ENCODE data around the gene LENG8. TPM values are rescaled to one million over a fixed set of nuclear protein-coding genes. Genes with fewer than 3 reads are reported as not detected.

Gene LENG8
- total and polyA plus RNA-seq, 10 of the 15 experiments (the other 5 are each of a cell fraction or from before 2014, with no cell fraction given): 2.3 to 145 (median 34.4) TPM

DNA sequence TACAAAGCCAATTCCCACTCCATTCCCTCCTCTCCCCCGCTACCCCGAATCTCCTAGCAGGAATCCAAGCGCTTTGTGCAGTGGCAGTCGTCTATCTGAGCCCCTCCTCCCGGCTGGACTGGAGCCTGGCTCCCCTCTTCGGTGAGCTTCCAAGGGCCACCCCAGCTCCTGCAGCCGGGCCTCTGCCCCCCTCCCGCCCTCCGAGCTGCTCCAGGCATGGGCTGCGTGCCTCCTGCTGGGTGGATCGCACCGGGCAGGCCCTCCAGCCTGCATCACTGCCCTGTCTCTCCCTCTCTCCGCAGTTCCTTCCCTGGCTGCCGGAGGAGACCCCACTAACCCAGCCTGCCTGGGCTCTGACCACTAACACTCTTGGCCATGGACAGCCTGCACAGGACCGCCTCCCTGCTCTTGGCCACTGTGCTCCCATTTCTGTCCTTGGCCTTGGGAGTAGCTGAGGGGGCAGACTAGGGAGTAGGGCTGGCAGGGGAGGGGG is 12.9 kb upstream of the LENG8 start:
- H3K4me1 ChIP-seq (ENCODE audit: control insufficient read depth, insufficient read depth, low read length): no peaks in the 10 kb centered on the region
- H3K9me3 ChIP-seq (replicated peaks; ENCODE audit: control insufficient read depth, insufficient read depth, low read length): no peaks in the 10 kb centered on the region
- DNase-seq (ENCODE audit: low read depth, low spot score): no peak
- H3K27ac ChIP-seq (ENCODE audit: control insufficient read depth, insufficient read depth): no peak overlapping the region
- no peaks in the 10 kb centered on the region for H3K27me3 ChIP-seq (replicated peaks in 1 of 2; ENCODE audit: control insufficient read depth in 2 of 2, insufficient read depth in 2 of 2, low read length in 1 of 2)
- intact Hi-C loops (cut with micrococcal nuclease; ENCODE audit: unreplicated experiment) (no loop called here), in situ Hi-C loops (cut with MboI) (no loop called here)
- no peak for ATAC-seq
- ChIA-PET RAD21 (ENCODE audit: unreplicated experiment) (no interaction called here), SMC1A (ENCODE audit: uncharacterized antibody, unreplicated experiment) (no interaction called here), CTCF (no interaction called here), POLR2A (no interaction called here)
- WGBS (ENCODE audit: insufficient coverage, insufficient replicate concordance, low lambda C conversion rate, missing lambda C conversion rate): 94% methylated on average over 15 of the region's 15 CpGs
- H3K79me2 ChIP-seq (ENCODE audit: control insufficient read depth, insufficient read depth, low read length): no peaks in the 10 kb centered on the region
- BruUV-seq (replicated peaks): no TSS peak
- no peak for FAIRE-seq
- H3K36me3 ChIP-seq (ENCODE audit: control insufficient read depth in 2 of 2, insufficient read depth in 2 of 2, low read length in 1 of 2): no peaks in the 10 kb centered on the region; a peak in 2 of 4 replicates
- TF ChIP-seq POLR2A (IDR thresholded peaks at IDR 0.05; ENCODE audit: low read depth, low read length) (peak; percentile 41; the same call in 1 of the 2 replicates), RBBP5 (conservative IDR thresholded peaks at IDR 0.05) (no peak)
- no peaks in the 10 kb centered on the region; the same call in 1 of the 2 replicates for H4K20me1 ChIP-seq (ENCODE audit: control insufficient read depth, insufficient read depth)
- H3K4me2 ChIP-seq (ENCODE audit: control insufficient read depth, insufficient read depth): no peak overlapping the region
- H2AFZ ChIP-seq (ENCODE audit: control insufficient read depth, low read depth, low read length): no peak overlapping the region
- no peak overlapping the region for H3K9ac ChIP-seq (ENCODE audit: control insufficient read depth, insufficient read depth, low read length)
- no peak overlapping the region for H3K4me3 ChIP-seq

GRCh38 chr19:54436628-54437252 is 12.3 kb upstream of the LENG8 start:
- Histone ChIP-seq H2AFZ (ENCODE audit: control insufficient read depth, low read depth, low read length) (no peak overlapping the region), H3K4me1 (ENCODE audit: control insufficient read depth, insufficient read depth, low read length) (no peaks in the 10 kb centered on the region), H3K27me3 (replicated peaks in 1 of 2; ENCODE audit: control insufficient read depth in 2 of 2, insufficient read depth in 2 of 2, low read length in 1 of 2) (no peaks in the 10 kb centered on the region), H3K9me3 (replicated peaks; ENCODE audit: control insufficient read depth, insufficient read depth, low read length) (no peaks in the 10 kb centered on the region), H3K36me3 (ENCODE audit: control insufficient read depth in 2 of 2, insufficient read depth in 2 of 2, low read length in 1 of 2) (no peaks in the 10 kb centered on the region; a peak in 2 of 4 replicates), H3K27ac (ENCODE audit: control insufficient read depth, insufficient read depth) (no peak overlapping the region), H3K79me2 (ENCODE audit: control insufficient read depth, insufficient read depth, low read length) (no peaks in the 10 kb centered on the region), H3K4me3 (no peak overlapping the region), H3K4me2 (ENCODE audit: control insufficient read depth, insufficient read depth) (no peak overlapping the region), H4K20me1 (ENCODE audit: control insufficient read depth, insufficient read depth) (no peaks in the 10 kb centered on the region; the same call in 1 of the 2 replicates), H3K9ac (ENCODE audit: control insufficient read depth, insufficient read depth, low read length) (no peak overlapping the region)
- no TSS peak for BruUV-seq (replicated peaks)
- ATAC-seq (no peak), FAIRE-seq (no peak), DNase-seq (ENCODE audit: low read depth, low spot score) (no peak)
- POLR2A ChIA-PET: no interaction called here
- SMC1A ChIA-PET (ENCODE audit: uncharacterized antibody, unreplicated experiment): no interaction called here
- intact Hi-C loops (cut with micrococcal nuclease; ENCODE audit: unreplicated experiment) (no loop called here), in situ Hi-C loops (cut with MboI) (no loop called here)
- RAD21 ChIA-PET (ENCODE audit: unreplicated experiment): no interaction called here
- CTCF ChIA-PET: no interaction called here
- WGBS (ENCODE audit: insufficient coverage, insufficient replicate concordance, low lambda C conversion rate, missing lambda C conversion rate): 86% methylated on average over 10 of the region's 10 CpGs
- no peak for TF ChIP-seq MXI1 (IDR thresholded peaks at IDR 0.05; ENCODE audit: low read depth, low read length)
- TF ChIP-seq, protein P1, sequence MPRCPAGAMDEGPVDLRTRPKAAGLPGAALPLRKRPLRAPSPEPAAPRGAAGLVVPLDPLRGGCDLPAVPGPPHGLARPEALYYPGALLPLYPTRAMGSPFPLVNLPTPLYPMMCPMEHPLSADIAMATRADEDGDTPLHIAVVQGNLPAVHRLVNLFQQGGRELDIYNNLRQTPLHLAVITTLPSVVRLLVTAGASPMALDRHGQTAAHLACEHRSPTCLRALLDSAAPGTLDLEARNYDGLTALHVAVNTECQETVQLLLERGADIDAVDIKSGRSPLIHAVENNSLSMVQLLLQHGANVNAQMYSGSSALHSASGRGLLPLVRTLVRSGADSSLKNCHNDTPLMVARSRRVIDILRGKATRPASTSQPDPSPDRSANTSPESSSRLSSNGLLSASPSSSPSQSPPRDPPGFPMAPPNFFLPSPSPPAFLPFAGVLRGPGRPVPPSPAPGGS (IDR thresholded peaks at IDR 0.05; ENCODE audit: borderline replicate concordance, insufficient read depth, low read depth, low read length, poor library complexity, severe bottlenecking): no peak
- TF ChIP-seq BACH1 (IDR thresholded peaks at IDR 0.05; ENCODE audit: borderline replicate concordance): no peak
- no peak for TF ChIP-seq STAT1 (conservative IDR thresholded peaks at IDR 0.05)
- TF ChIP-seq IKZF2 (IDR thresholded peaks at IDR 0.05): no peak
- TF ChIP-seq SIX5 (IDR thresholded peaks at IDR 0.05; ENCODE audit: low read depth, low read length, severe bottlenecking): no peak
- TF ChIP-seq DPF2 (IDR thresholded peaks at IDR 0.05): no peak
- no peak for TF ChIP-seq ELK1 (IDR thresholded peaks at IDR 0.05; ENCODE audit: low read depth, low read length)
- no peak for TF ChIP-seq BCLAF1 (IDR thresholded peaks at IDR 0.05)
- no peak for TF ChIP-seq TCF7 (IDR thresholded peaks at IDR 0.05; ENCODE audit: borderline replicate concordance)
- TF ChIP-seq HDAC6 (IDR thresholded peaks at IDR 0.05; ENCODE audit: unreplicated experiment): no peak

All from GM12878 (cell line).